SU-DHL-6 (cell line): Measurements from ENCODE around the gene APOC1.

Experiments used
- H2AFZ ChIP-seq: fragments of 200-600 bp; sonication (generic); 2 replicates; pipeline ENCODE4 v1.6.1; 2014; ENCODE audit warnings: low read depth, mild to moderate bottlenecking, moderate library complexity, mixed read lengths, antibody characterized with exemption, low read length; ENCODE audit not compliant: severe bottlenecking
- H3F3A ChIP-seq: fragments of 200-600 bp; shearing (Covaris generic); 2 replicates; pipeline ENCODE4 v1.6.0; 2016; ENCODE audit warnings: antibody characterized with exemption, mild to moderate bottlenecking; ENCODE audit not compliant: insufficient read depth
- H3K27ac ChIP-seq: fragments of 200-600 bp; sonication (generic); 2 replicates; pipeline ENCODE4 v1.5.1; 2016; ENCODE audit warnings: low read depth, mild to moderate bottlenecking, low read length, moderate library complexity, mixed read lengths
- H3K27me3 ChIP-seq: fragments of 200-600 bp; sonication (generic), shearing (Covaris generic); 2 replicates; pipeline ENCODE4 v1.6.0; 2014; ENCODE audit warnings: mild to moderate bottlenecking, low read length
- H3K36me3 ChIP-seq: fragments of 200-600 bp; sonication (generic); 2 replicates; pipeline ENCODE4 v1.6.1; 2014; ENCODE audit warnings: mild to moderate bottlenecking, low read length, mixed read lengths
- H3K4me2 ChIP-seq: fragments of 300-600, 200-600 bp; shearing (Covaris generic), sonication (generic); 2 replicates; pipeline ENCODE4 v1.6.0; 2014; ENCODE audit warnings: low read length, low read depth, mild to moderate bottlenecking; ENCODE audit not compliant: poor library complexity, severe bottlenecking
- H3K4me3 ChIP-seq: fragments of 200-600 bp; sonication (generic); 2 replicates; pipeline ENCODE4 v1.5.1; 2014; ENCODE audit warnings: antibody characterized with exemption, low read length, mild to moderate bottlenecking, mixed read lengths; ENCODE audit not compliant: insufficient read depth, poor library complexity, severe bottlenecking
- H3K79me2 ChIP-seq: fragments of 200-600 bp; sonication (generic); 2 replicates; pipeline ENCODE4 v1.6.1; 2014; ENCODE audit warnings: mild to moderate bottlenecking, low read length, moderate library complexity; ENCODE audit not compliant: insufficient read depth
- H3K9ac ChIP-seq: fragments of 200-600 bp; sonication (generic); 2 replicates; pipeline ENCODE4 v1.7.0; 2014; ENCODE audit warnings: mild to moderate bottlenecking, low read length
- H3K9me2 ChIP-seq: fragments of 200-600 bp; sonication (generic); replicated peaks from 2 replicates; pipeline ENCODE4 v1.6.1; 2014; ENCODE audit warnings: low read length; ENCODE audit not compliant: insufficient read depth
- H3K9me3 ChIP-seq: fragments of 200-600 bp; sonication (generic); 2 replicates; pipeline ENCODE4 v1.6.1; 2014; ENCODE audit warnings: low read length, mixed read lengths; ENCODE audit not compliant: insufficient read depth
- H4K20me1 ChIP-seq: fragments of 200-600 bp; sonication (generic); 2 replicates; pipeline ENCODE4 v1.6.1; 2014; ENCODE audit warnings: low read depth, mild to moderate bottlenecking, antibody characterized with exemption, low read length, moderate library complexity, mixed read lengths
- CTCF ChIP-seq: fragments of 200-600 bp; sonication (generic); IDR thresholded peaks from one replicate; pipeline ENCODE4 v1.5.1; 2017; ENCODE audit warnings: antibody characterized with exemption, mild to moderate bottlenecking, low read length, moderate library complexity; ENCODE audit not compliant: insufficient read depth, poor library complexity, severe bottlenecking
- EZH2phosphoT487 ChIP-seq: fragments of 200-600 bp; sonication (generic), shearing (Covaris generic); conservative IDR thresholded peaks from 2 replicates; pipeline ENCODE4 v1.6.1; 2018; ENCODE audit warnings: mild to moderate bottlenecking, antibody characterized with exemption, low read length, moderate library complexity, mixed read lengths

The APOC1 gene

DNA sequence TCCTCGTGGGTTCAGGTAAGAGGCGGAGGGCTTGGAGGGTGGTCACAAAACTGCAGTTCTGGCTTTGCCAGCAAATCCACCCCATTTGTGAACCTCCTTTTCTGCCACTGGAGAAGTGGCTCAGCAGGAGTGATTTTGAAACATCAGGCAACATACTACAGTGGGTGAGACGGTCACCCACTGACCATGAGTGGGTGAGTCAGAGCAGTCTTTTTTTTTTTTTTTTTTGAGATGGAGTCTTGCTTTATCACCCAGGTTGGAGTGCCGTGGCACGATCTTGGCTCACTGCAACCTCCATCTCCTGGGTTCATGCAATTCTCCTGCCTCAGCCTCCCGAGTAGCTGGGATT lies 20.4 kb upstream of the APOC1 start:
- no peaks in the 10 kb centered on the region for H3K36me3 ChIP-seq
- no peak overlapping the region for H3K4me3 ChIP-seq
- no peaks in the 10 kb centered on the region for H3K9me2 ChIP-seq
- no peaks in the 10 kb centered on the region; the same call in 1 of the 2 replicates for H3K9me3 ChIP-seq
- H3F3A ChIP-seq: peaks cover 6% of the 10 kb centered on the region
- no peak overlapping the region for H2AFZ ChIP-seq
- no peak overlapping the region for H3K4me2 ChIP-seq
- TF ChIP-seq CTCF (no peak), EZH2phosphoT487 (no peak)
- H3K9ac ChIP-seq: no peak overlapping the region
- no peak overlapping the region for H3K27ac ChIP-seq
- no peaks in the 10 kb centered on the region for H3K27me3 ChIP-seq
- H3K79me2 ChIP-seq: peaks cover 24% of the 10 kb centered on the region
- H4K20me1 ChIP-seq: no peaks in the 10 kb centered on the region; the same call in 1 of the 2 replicates

DNA sequence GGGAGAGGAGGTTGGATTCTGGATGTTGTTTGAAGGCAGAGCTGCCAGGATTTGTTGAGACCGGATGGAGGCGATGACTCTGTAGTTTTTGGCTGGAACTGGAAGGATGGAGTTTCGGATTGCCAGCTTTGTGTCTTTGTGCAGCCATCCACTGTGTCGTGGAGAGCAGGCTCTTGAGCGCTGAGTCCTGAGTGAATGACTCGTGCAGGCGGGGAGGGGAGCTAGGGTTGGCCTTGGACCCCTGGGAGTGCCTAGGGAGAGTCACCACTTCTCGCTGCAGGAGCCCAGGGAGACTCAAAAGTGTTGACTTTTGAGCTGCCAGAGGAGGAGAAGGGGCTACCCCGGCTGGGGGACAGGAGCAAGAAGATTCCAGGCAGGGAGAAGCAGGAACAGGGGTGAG lies 19.5 kb upstream of the APOC1 start:
- H3K27me3 ChIP-seq: no peaks in the 10 kb centered on the region
- H3K9me3 ChIP-seq: no peaks in the 10 kb centered on the region
- H3K27ac ChIP-seq: no peak overlapping the region
- no peak overlapping the region for H2AFZ ChIP-seq
- no peaks in the 10 kb centered on the region for H3K9me2 ChIP-seq
- H3F3A ChIP-seq: peaks cover 3% of the 10 kb centered on the region
- no peaks in the 10 kb centered on the region; the same call in 1 of the 2 replicates for H4K20me1 ChIP-seq
- no peak overlapping the region for H3K4me2 ChIP-seq
- peaks cover 24% of the 10 kb centered on the region for H3K79me2 ChIP-seq
- H3K9ac ChIP-seq: no peak overlapping the region
- TF ChIP-seq EZH2phosphoT487 (no peak), CTCF (no peak)
- no peaks in the 10 kb centered on the region for H3K36me3 ChIP-seq
- no peak overlapping the region for H3K4me3 ChIP-seq

- Histone ChIP-seq H2AFZ (no peak overlapping the region), H3K4me3 (no peak overlapping the region), H3K9me2 (no peaks in the 10 kb centered on the region), H3K36me3 (no peaks in the 10 kb centered on the region), H3K9me3 (no peaks in the 10 kb centered on the region), H4K20me1 (no peaks in the 10 kb centered on the region), H3K27me3 (no peaks in the 10 kb centered on the region), H3K9ac (no peak overlapping the region), H3F3A (no peaks in the 10 kb centered on the region), H3K27ac (no peak overlapping the region), H3K4me2 (no peak overlapping the region), H3K79me2 (peaks cover 8% of the 10 kb centered on the region)
- TF ChIP-seq CTCF (no peak), EZH2phosphoT487 (no peak)
Observed at GRCh38 chr19:44897835-44898234, 16.6 kb upstream of the APOC1 start.
